Mesothelial cell of epicardium (in vitro differentiated cells): Measurements from ENCODE around the gene FAM217B. TPM values are rescaled to one million over a fixed set of nuclear protein-coding genes. Genes with fewer than 3 reads are reported as not detected.
"Not testable (repeated sequence)": the region's sequence is repeated elsewhere in the genome, so short reads cannot be mapped to it uniquely, and the experiment has no call there.

Experiments used
- DNase-seq, 2 experiments: peaks; one replicate each; pipeline ENCODE4 v3.0.0; 2021; ENCODE audit warnings: low spot score in 2 of 2; ENCODE audit not compliant: unreplicated experiment in 2 of 2
- H3K27ac Mint-ChIP-seq: 2 replicates; pipeline ENCODE4 v1.8.0; 2021; ENCODE audit warnings: mixed read lengths
- H3K27me3 Mint-ChIP-seq: 2 replicates; pipeline ENCODE4 v1.8.0; 2021; ENCODE audit warnings: low read depth, mixed read lengths
- H3K36me3 Mint-ChIP-seq: 2 replicates; pipeline ENCODE4 v1.8.0; 2021; ENCODE audit warnings: mixed read lengths
- H3K4me1 Mint-ChIP-seq: 2 replicates; pipeline ENCODE4 v1.8.0; 2021; ENCODE audit warnings: mixed read lengths
- H3K4me3 Mint-ChIP-seq: 2 replicates; pipeline ENCODE4 v1.8.0; 2021; ENCODE audit warnings: mild to moderate bottlenecking, moderate library complexity, mixed read lengths
- H3K9me3 Mint-ChIP-seq: 2 replicates; pipeline ENCODE4 v1.8.0; 2021; ENCODE audit warnings: mixed read lengths
- CTCF ChIP-seq: fragments of 200-600 bp; sonication (generic); IDR thresholded peaks from one replicate; pipeline ENCODE4 v1.5.0; 2021; ENCODE audit warnings: antibody characterized with exemption; ENCODE audit not compliant: unreplicated experiment
- total RNA-seq: library from RNA; stranded (reverse); gene quantifications from 3 replicates; pipeline ENCODE4 v1.2.1, GENCODE V29; 2021

The FAM217B gene
- total RNA-seq, 1 donor from 2014 or later = 25.7 TPM

- H3K27me3 Mint-ChIP-seq = no peaks in the 10 kb centered on the region
- H3K36me3 Mint-ChIP-seq = no peaks in the 10 kb centered on the region
- H3K9me3 Mint-ChIP-seq = no peaks in the 10 kb centered on the region
- H3K4me1 Mint-ChIP-seq = peaks cover 6% of the 10 kb centered on the region
- no peak for DNase-seq
- TF ChIP-seq CTCF = no peak
- no peak overlapping the region for H3K27ac Mint-ChIP-seq
- H3K4me3 Mint-ChIP-seq = no peak overlapping the region
These were observed 14.5 kb downstream of the FAM217B start for GRCh38 chr20:59954718-59955117.

DNA sequence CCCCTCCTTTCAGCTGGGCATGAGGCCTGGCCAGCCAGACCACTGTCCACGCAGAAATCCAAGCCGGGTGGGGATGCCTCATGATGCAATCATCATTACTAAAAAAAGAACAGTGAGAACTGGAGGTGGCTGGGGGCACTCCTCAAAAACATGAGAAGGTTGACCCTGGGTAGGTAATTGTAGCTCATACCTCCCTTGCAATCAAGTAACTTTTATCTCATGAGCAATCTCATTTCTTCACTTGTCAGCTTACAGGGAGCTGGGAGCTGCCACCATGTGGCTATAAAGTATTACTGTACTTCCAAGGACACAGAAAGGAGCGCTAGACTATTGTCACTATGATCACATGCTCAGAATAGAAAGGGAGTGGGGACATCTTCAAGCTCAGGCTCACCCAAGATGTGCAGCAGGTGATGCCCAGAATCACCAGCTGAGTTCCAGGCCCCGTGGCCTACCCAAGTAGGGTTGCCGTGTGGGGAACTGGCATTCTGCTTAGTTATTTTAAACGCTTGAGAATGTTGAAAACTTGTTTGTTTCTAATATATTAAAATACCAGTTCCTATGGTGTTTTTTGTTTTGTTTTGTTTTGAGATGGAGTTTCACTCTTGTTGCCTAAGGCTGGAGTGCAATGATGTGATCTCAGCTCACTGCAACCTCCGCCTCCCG, 15.1 kb downstream of the FAM217B start:
- no peak for TF ChIP-seq CTCF
- no peak overlapping the region for H3K27ac Mint-ChIP-seq
- peaks cover under 1% of the 10 kb centered on the region for H3K4me1 Mint-ChIP-seq
- no peak overlapping the region for H3K4me3 Mint-ChIP-seq
- no peaks in the 10 kb centered on the region for H3K27me3 Mint-ChIP-seq
- no peaks in the 10 kb centered on the region for H3K36me3 Mint-ChIP-seq
- no peaks in the 10 kb centered on the region for H3K9me3 Mint-ChIP-seq
- no peak for DNase-seq

GRCh38 chr20:59957568-59957967, 17.4 kb downstream of the FAM217B start:
- H3K36me3 Mint-ChIP-seq, H3K4me3 Mint-ChIP-seq, H3K9me3 Mint-ChIP-seq, H3K27ac Mint-ChIP-seq, H3K27me3 Mint-ChIP-seq, DNase-seq: not testable (repeated sequence)
- H3K4me1 Mint-ChIP-seq = peaks cover 18% of the 10 kb centered on the region

GRCh38 chr20:59958123-59958522, 17.9 kb downstream of the FAM217B start, which contains the start of gene CDH26:
Gene CDH26 (plus strand): TSS chr20:59958423. CDS start chr20:59958727, 304 bp downstream.
- Mint-ChIP-seq H3K27ac (no peak within 1 kb of the TSS), H3K4me1 (peaks cover 18% of the 10 kb centered on the region), H3K4me3 (no peak within 1 kb of the TSS), H3K9me3 (no peaks in the 10 kb centered on the region), H3K27me3 (no peaks in the 10 kb centered on the region), H3K36me3 (no peaks in the 10 kb centered on the region)
- DNase-seq = no peak
- no peak for TF ChIP-seq CTCF

- Mint-ChIP-seq H3K9me3 (no peaks in the 10 kb centered on the region), H3K4me3 (no peak overlapping the region), H3K4me1 (peaks cover 18% of the 10 kb centered on the region), H3K27ac (no peak overlapping the region), H3K27me3 (no peaks in the 10 kb centered on the region), H3K36me3 (no peaks in the 10 kb centered on the region)
- DNase-seq = no peak
- no peak for TF ChIP-seq CTCF
These were observed 18.4 kb downstream of the FAM217B start for GRCh38 chr20:59958626-59959025.

- DNase-seq = no peak
- Mint-ChIP-seq H3K36me3 (no peaks in the 10 kb centered on the region), H3K27me3 (no peaks in the 10 kb centered on the region), H3K9me3 (no peaks in the 10 kb centered on the region), H3K4me1 (peaks cover 18% of the 10 kb centered on the region), H3K27ac (no peak overlapping the region), H3K4me3 (no peak overlapping the region)
- no peak for TF ChIP-seq CTCF
These were observed 21.2 kb downstream of the FAM217B start for GRCh38 chr20:59961423-59961822.
